HG02973 (cell line): Measurements from ENCODE around the gene CD4.

ENCODE experiments used
- ATAC-seq: cut with Tn5 transposase; IDR thresholded peaks from one replicate; pipeline ENCODE4 v1.9.1; 2021; ENCODE audit warnings: moderate library complexity; ENCODE audit not compliant: unreplicated experiment

CD4 gene

GRCh38 chr12:6827437-6827911 is 38.1 kb downstream of the CD4 start:
- no peak for ATAC-seq

- no peak for ATAC-seq
Observed at GRCh38 chr12:6827982-6828780, 38.9 kb downstream of the CD4 start, which contains the start of gene P3H3. TSS of gene P3H3 (plus strand) at chr12:6828407. CDS start at chr12:6828441, 34 bp downstream.

- no peak for ATAC-seq
Observed at GRCh38 chr12:6828781-6829535, 39.6 kb downstream of the CD4 start.

GRCh38 chr12:6829536-6830220 is 40.4 kb downstream of the CD4 start:
- no peak for ATAC-seq

GRCh38 chr12:6830286-6830890 is 41.1 kb downstream of the CD4 start:
- ATAC-seq, result no peak

- no peak for ATAC-seq
Observed at GRCh38 chr12:6830999-6831398, 41.7 kb downstream of the CD4 start.

GRCh38 chr12:6831450-6831995 is 42.2 kb downstream of the CD4 start:
- ATAC-seq, result no peak

GRCh38 chr12:6832125-6832524 is 42.8 kb downstream of the CD4 start:
- no peak for ATAC-seq

GRCh38 chr12:6833189-6833890 is 44.0 kb downstream of the CD4 start:
- no peak for ATAC-seq

- no peak for ATAC-seq
Observed at GRCh38 chr12:6834254-6834653, 44.9 kb downstream of the CD4 start.

- no peak for ATAC-seq
Observed at GRCh38 chr12:6834873-6835272, 45.5 kb downstream of the CD4 start.

GRCh38 chr12:6836851-6837250 is 47.5 kb downstream of the CD4 start:
- no peak for ATAC-seq

GRCh38 chr12:6837370-6838060 is 48.2 kb downstream of the CD4 start:
- no peak for ATAC-seq

- no peak for ATAC-seq
Observed at GRCh38 chr12:6838854-6839253, 49.5 kb downstream of the CD4 start.

- ATAC-seq, result no peak
Observed at GRCh38 chr12:6839482-6840201, 50.3 kb downstream of the CD4 start.

- no peak for ATAC-seq
Observed at GRCh38 chr12:6840330-6840729, 51.0 kb downstream of the CD4 start.

- ATAC-seq, result no peak
Observed at GRCh38 chr12:6840761-6841515, 51.6 kb downstream of the CD4 start, which contains the start of gene GNB3. TSS of gene GNB3 (plus strand) at chr12:6840925. CDS start at chr12:6841288, 363 bp downstream.

GRCh38 chr12:6842075-6842474 is 52.7 kb downstream of the CD4 start:
- no peak for ATAC-seq
